Glutamatergic neuron (in vitro differentiated cells): ENCODE measurements around the gene RCAN3. TPM values are rescaled to one million over a fixed set of nuclear protein-coding genes. Genes with fewer than 3 reads are reported as not detected.
A peak's percentile ranks its signal among the peaks of the same experiment; 100 is the strongest.

Source experiments
- DNase-seq: peaks from one replicate; pipeline ENCODE4 v3.0.0; 2022
- H3K27ac Mint-ChIP-seq: one replicate; pipeline ENCODE4 v1.8.0; 2020; ENCODE audit warnings: mild to moderate bottlenecking, mixed read lengths, inconsistent platforms; ENCODE audit not compliant: unreplicated experiment
- H3K27me3 Mint-ChIP-seq: one replicate; pipeline ENCODE4 v1.8.0; 2020; ENCODE audit warnings: mild to moderate bottlenecking, moderate library complexity, mixed read lengths, inconsistent platforms; ENCODE audit not compliant: unreplicated experiment
- H3K36me3 Mint-ChIP-seq: one replicate; pipeline ENCODE4 v1.8.0; 2020; ENCODE audit warnings: mild to moderate bottlenecking, mixed read lengths, inconsistent platforms; ENCODE audit not compliant: unreplicated experiment
- H3K4me1 Mint-ChIP-seq: one replicate; pipeline ENCODE4 v1.8.0; 2020; ENCODE audit warnings: mild to moderate bottlenecking, low read depth, mixed read lengths, inconsistent platforms; ENCODE audit not compliant: unreplicated experiment
- H3K4me3 Mint-ChIP-seq: one replicate; pipeline ENCODE4 v1.8.0; 2020; ENCODE audit warnings: mild to moderate bottlenecking, mixed read lengths, inconsistent platforms; ENCODE audit not compliant: unreplicated experiment
- H3K9me3 Mint-ChIP-seq: one replicate; pipeline ENCODE4 v1.8.0; 2020; ENCODE audit warnings: mild to moderate bottlenecking, moderate library complexity, mixed read lengths, inconsistent platforms; ENCODE audit not compliant: unreplicated experiment
- long read RNA-seq: library from polyadenylated mRNA; unstranded; transcript quantifications from one replicate; pipeline ENCODE4 v2.0.0, GENCODE V29; 2020; ENCODE audit not compliant: unreplicated experiment
- total RNA-seq: library from RNA; stranded (reverse); fragmentation: NEBNext Ultra II Directional; extraction: Animal tissue kit (Norgen Biotek cat#: 25700); gene quantifications from one replicate; pipeline ENCODE4 v1.2.1, GENCODE V29; 2021; ENCODE audit not compliant: unreplicated experiment
- TF ChIP-seq, protein P1 (sequence below): fragments of 200-600 bp; sonication (generic); IDR thresholded peaks from one replicate; pipeline ENCODE4 v1.5.0; 2021; ENCODE audit not compliant: partially characterized antibody, unreplicated experiment

The RCAN3 gene
- 21.8 TPM for total RNA-seq
- long read RNA-seq, full-length matches to known transcripts = 5 of 8 reads
- long read RNA-seq, partial matches to known transcripts = 0 of 8 reads
- long read RNA-seq, other reads (novel, unspliced or antisense) = 3 of 8 reads

- peak within 1 kb of the TSS; percentile 69 for H3K27ac Mint-ChIP-seq
- H3K4me3 Mint-ChIP-seq = peak within 1 kb of the TSS; percentile 97
- no peaks in the 10 kb centered on the region for H3K36me3 Mint-ChIP-seq
- TF ChIP-seq, protein P1, sequence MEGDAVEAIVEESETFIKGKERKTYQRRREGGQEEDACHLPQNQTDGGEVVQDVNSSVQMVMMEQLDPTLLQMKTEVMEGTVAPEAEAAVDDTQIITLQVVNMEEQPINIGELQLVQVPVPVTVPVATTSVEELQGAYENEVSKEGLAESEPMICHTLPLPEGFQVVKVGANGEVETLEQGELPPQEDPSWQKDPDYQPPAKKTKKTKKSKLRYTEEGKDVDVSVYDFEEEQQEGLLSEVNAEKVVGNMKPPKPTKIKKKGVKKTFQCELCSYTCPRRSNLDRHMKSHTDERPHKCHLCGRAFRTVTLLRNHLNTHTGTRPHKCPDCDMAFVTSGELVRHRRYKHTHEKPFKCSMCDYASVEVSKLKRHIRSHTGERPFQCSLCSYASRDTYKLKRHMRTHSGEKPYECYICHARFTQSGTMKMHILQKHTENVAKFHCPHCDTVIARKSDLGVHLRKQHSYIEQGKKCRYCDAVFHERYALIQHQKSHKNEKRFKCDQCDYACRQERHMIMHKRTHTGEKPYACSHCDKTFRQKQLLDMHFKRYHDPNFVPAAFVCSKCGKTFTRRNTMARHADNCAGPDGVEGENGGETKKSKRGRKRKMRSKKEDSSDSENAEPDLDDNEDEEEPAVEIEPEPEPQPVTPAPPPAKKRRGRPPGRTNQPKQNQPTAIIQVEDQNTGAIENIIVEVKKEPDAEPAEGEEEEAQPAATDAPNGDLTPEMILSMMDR = no peak
- peaks cover 5% of the 10 kb centered on the region for H3K9me3 Mint-ChIP-seq
- peaks cover 6% of the 10 kb centered on the region for H3K27me3 Mint-ChIP-seq
- peaks cover 11% of the 10 kb centered on the region for H3K4me1 Mint-ChIP-seq
- peak; percentile 92 for DNase-seq
Observed at GRCh38 chr1:24502709-24503058, at the start of gene RCAN3. Gene RCAN3 (plus strand): TSS chr1:24502836. CDS start chr1:24514373, 11,537 bp downstream.

DNA sequence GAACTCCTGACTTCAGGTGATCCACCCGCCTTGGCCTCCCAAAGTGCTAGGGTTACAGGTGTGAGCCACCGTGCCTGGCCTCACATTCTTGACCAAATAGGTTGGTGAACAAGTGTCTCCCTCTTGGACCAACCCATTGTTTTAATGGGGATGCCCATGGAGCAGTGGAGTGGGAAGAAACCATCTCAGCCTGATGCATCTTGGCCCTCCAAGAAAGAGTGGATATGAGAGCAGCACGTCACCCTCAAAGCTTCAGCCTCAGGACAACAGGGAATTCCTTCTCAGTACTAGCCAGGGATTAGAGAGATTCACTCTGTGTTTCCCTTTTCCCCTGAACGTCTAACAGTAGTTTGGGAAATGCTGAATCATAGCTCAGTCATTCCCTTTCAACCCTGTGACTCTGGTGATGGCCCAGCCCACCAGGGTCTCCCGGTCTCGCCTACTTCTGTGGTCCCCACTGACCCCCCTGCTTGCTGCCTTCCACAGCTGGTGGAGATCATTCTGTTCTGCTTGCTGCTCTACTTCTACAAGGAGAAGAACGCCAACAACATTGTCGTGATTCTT is 49.6 kb upstream of the RCAN3 start:
- no peak overlapping the region for H3K27ac Mint-ChIP-seq
- no peaks in the 10 kb centered on the region for H3K36me3 Mint-ChIP-seq
- H3K9me3 Mint-ChIP-seq = peaks cover 1% of the 10 kb centered on the region
- TF ChIP-seq, protein P1 = no peak
- H3K4me1 Mint-ChIP-seq = no peaks in the 10 kb centered on the region
- H3K27me3 Mint-ChIP-seq = peaks cover 2% of the 10 kb centered on the region
- H3K4me3 Mint-ChIP-seq = no peak overlapping the region
- no peak for DNase-seq

- Mint-ChIP-seq H3K27me3 (no peaks in the 10 kb centered on the region), H3K9me3 (peaks cover 1% of the 10 kb centered on the region), H3K36me3 (no peaks in the 10 kb centered on the region), H3K4me3 (no peak overlapping the region), H3K27ac (no peak overlapping the region), H3K4me1 (no peaks in the 10 kb centered on the region)
- TF ChIP-seq, protein P1 = no peak
- DNase-seq = no peak
Observed at GRCh38 chr1:24454673-24455072, 48.0 kb upstream of the RCAN3 start.

- Mint-ChIP-seq H3K27ac (no peak overlapping the region), H3K36me3 (no peaks in the 10 kb centered on the region), H3K4me1 (no peaks in the 10 kb centered on the region), H3K4me3 (no peak overlapping the region), H3K27me3 (no peaks in the 10 kb centered on the region), H3K9me3 (peaks cover 1% of the 10 kb centered on the region)
- no peak for DNase-seq
- TF ChIP-seq, protein P1 = no peak
Observed at GRCh38 chr1:24455272-24455671, 47.4 kb upstream of the RCAN3 start.

GRCh38 chr1:24457866-24458265 is 44.8 kb upstream of the RCAN3 start:
- no peak for DNase-seq
- H3K27ac Mint-ChIP-seq = no peak overlapping the region
- H3K4me1 Mint-ChIP-seq = no peaks in the 10 kb centered on the region
- TF ChIP-seq, protein P1 = no peak
- no peaks in the 10 kb centered on the region for H3K36me3 Mint-ChIP-seq
- no peaks in the 10 kb centered on the region for H3K27me3 Mint-ChIP-seq
- H3K4me3 Mint-ChIP-seq = no peak overlapping the region
- H3K9me3 Mint-ChIP-seq = peaks cover 1% of the 10 kb centered on the region
